Measurements from ENCODE around the gene CDX2. TPM values are rescaled to one million over a fixed set of nuclear protein-coding genes. Genes with fewer than 3 reads are reported as not detected.

The CDX2 gene
- total and polyA plus RNA-seq, 2 experiments from 2014 or later, result not detected

DNA sequence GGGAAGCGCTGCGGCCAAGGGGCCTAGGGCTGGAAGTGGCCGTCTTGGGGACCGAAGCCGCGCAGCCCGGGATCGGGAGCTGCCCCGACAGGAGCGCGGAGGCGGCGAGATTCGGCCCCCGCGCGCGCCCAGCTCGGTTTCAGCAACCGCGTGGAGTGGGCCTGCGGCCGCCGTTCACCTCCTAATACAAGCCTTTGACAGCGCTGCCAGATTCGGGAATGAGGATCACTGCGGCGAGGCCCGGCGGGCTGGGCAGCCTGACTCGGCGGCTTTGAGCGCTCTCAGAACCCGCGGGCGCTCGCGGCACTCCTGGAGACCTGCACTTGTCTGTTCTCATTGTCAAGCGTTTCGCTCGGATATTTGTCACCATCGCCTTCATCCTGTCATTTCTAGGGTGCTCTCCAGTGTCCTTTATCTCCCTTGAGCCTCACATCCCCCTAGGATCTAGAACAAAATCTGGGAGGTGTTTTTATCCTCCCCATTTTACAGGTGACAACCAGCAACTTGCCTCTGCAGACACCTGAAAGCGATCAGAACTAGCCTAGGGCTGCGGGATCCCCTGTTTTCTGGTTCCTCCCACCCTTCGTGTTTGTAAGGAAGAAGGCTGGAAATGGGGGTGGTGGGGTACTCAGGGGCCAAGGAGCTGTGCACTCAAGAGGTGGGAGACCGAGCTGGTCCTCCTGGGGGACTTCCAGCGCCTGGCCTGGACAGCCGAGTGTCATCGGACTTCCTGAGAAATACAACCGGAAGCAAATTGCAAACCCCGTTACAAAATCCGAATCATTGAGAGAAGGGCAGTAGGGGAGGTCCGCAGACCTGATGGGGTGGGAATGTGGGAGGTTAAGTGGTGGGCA, 1.5 kb upstream of the CDX2 start:
- Mint-ChIP-seq H3K27ac (no peak overlapping the region), H3K27me3 (ENCODE audit: insufficient read depth, low read depth, poor library complexity) (peaks cover 100% of the 10 kb centered on the region), H3K4me3 (peak overlapping the region; percentile 57), H3K9me3 (peaks cover 3% of the 10 kb centered on the region; the same call in 1 of the 3 replicates), H3K4me1 (peaks cover 54% of the 10 kb centered on the region), H3K36me3 (ENCODE audit: low read depth) (no peaks in the 10 kb centered on the region; the same call in 2 of the 3 replicates)
- H3K27ac ChIP-seq (ENCODE audit: low read depth), result no peak overlapping the region
- peak overlapping the region; percentile 73 for H3K4me2 ChIP-seq
- no peak for ATAC-seq
- no peaks in the 10 kb centered on the region for H3K79me2 ChIP-seq (replicated peaks; ENCODE audit: insufficient read depth)
- peaks cover 48% of the 10 kb centered on the region for H3F3A ChIP-seq (replicated peaks; ENCODE audit: low read depth)
- H3K27me3 ChIP-seq (ENCODE audit: insufficient read depth), result peaks cover 100% of the 10 kb centered on the region
- no peaks in the 10 kb centered on the region; the same call in 1 of the 2 replicates for H3K36me3 ChIP-seq (ENCODE audit: insufficient read depth)
- DNase-seq (ENCODE audit: low spot score), result no peak
- no peak overlapping the region for H2AFZ ChIP-seq
- H4K20me1 ChIP-seq (replicated peaks; ENCODE audit: insufficient read depth), result peaks cover 39% of the 10 kb centered on the region
- peaks cover 64% of the 10 kb centered on the region for H3K4me1 ChIP-seq (ENCODE audit: insufficient read depth)
- TF ChIP-seq POLR2AphosphoS5 (IDR thresholded peaks at IDR 0.05; ENCODE audit: low read depth) (no peak), EZH2 (IDR thresholded peaks at IDR 0.05; ENCODE audit: low read depth, unreplicated experiment) (peak; percentile 66), EZH2phosphoT487 (IDR thresholded peaks at IDR 0.05; ENCODE audit: unreplicated experiment) (peak; percentile 92)
- TF ChIP-seq, protein P1, sequence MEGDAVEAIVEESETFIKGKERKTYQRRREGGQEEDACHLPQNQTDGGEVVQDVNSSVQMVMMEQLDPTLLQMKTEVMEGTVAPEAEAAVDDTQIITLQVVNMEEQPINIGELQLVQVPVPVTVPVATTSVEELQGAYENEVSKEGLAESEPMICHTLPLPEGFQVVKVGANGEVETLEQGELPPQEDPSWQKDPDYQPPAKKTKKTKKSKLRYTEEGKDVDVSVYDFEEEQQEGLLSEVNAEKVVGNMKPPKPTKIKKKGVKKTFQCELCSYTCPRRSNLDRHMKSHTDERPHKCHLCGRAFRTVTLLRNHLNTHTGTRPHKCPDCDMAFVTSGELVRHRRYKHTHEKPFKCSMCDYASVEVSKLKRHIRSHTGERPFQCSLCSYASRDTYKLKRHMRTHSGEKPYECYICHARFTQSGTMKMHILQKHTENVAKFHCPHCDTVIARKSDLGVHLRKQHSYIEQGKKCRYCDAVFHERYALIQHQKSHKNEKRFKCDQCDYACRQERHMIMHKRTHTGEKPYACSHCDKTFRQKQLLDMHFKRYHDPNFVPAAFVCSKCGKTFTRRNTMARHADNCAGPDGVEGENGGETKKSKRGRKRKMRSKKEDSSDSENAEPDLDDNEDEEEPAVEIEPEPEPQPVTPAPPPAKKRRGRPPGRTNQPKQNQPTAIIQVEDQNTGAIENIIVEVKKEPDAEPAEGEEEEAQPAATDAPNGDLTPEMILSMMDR (conservative IDR thresholded peaks at IDR 0.05; ENCODE audit: low read depth in 2 of 2), result no peak
- TF ChIP-seq, protein P2, sequence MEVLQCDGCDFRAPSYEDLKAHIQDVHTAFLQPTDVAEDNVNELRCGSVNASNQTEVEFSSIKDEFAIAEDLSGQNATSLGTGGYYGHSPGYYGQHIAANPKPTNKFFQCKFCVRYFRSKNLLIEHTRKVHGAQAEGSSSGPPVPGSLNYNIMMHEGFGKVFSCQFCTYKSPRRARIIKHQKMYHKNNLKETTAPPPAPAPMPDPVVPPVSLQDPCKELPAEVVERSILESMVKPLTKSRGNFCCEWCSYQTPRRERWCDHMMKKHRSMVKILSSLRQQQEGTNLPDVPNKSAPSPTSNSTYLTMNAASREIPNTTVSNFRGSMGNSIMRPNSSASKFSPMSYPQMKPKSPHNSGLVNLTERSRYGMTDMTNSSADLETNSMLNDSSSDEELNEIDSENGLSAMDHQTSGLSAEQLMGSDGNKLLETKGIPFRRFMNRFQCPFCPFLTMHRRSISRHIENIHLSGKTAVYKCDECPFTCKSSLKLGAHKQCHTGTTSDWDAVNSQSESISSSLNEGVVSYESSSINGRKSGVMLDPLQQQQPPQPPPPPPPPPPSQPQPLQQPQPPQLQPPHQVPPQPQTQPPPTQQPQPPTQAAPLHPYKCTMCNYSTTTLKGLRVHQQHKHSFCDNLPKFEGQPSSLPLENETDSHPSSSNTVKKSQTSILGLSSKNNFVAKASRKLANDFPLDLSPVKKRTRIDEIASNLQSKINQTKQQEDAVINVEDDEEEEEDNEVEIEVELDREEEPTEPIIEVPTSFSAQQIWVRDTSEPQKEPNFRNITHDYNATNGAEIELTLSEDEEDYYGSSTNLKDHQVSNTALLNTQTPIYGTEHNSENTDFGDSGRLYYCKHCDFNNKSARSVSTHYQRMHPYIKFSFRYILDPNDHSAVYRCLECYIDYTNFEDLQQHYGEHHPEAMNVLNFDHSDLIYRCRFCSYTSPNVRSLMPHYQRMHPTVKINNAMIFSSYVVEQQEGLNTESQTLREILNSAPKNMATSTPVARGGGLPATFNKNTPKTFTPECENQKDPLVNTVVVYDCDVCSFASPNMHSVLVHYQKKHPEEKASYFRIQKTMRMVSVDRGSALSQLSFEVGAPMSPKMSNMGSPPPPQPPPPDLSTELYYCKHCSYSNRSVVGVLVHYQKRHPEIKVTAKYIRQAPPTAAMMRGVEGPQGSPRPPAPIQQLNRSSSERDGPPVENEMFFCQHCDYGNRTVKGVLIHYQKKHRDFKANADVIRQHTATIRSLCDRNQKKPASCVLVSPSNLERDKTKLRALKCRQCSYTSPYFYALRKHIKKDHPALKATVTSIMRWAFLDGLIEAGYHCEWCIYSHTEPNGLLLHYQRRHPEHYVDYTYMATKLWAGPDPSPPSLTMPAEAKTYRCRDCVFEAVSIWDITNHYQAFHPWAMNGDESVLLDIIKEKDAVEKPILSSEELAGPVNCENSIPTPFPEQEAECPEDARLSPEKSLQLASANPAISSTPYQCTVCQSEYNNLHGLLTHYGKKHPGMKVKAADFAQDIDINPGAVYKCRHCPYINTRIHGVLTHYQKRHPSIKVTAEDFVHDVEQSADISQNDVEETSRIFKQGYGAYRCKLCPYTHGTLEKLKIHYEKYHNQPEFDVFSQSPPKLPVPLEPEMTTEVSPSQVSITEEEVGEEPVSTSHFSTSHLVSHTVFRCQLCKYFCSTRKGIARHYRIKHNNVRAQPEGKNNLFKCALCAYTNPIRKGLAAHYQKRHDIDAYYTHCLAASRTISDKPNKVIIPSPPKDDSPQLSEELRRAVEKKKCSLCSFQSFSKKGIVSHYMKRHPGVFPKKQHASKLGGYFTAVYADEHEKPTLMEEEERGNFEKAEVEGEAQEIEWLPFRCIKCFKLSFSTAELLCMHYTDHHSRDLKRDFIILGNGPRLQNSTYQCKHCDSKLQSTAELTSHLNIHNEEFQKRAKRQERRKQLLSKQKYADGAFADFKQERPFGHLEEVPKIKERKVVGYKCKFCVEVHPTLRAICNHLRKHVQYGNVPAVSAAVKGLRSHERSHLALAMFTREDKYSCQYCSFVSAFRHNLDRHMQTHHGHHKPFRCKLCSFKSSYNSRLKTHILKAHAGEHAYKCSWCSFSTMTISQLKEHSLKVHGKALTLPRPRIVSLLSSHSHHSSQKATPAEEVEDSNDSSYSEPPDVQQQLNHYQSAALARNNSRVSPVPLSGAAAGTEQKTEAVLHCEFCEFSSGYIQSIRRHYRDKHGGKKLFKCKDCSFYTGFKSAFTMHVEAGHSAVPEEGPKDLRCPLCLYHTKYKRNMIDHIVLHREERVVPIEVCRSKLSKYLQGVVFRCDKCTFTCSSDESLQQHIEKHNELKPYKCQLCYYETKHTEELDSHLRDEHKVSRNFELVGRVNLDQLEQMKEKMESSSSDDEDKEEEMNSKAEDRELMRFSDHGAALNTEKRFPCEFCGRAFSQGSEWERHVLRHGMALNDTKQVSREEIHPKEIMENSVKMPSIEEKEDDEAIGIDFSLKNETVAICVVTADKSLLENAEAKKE (CRISPR knock-in tag; IDR thresholded peaks at IDR 0.05), result no peak
- H3K4me3 ChIP-seq, result peak overlapping the region; percentile 39
- no peaks in the 10 kb centered on the region for H3K9me2 ChIP-seq (ENCODE audit: insufficient read depth)
